Sigmoid colon (tissue), 4 donors: ENCODE measurements around the gene KRTAP9-2.

Experiments
- EP300 ChIP-seq, 4 donors: sonication (generic); formaldehyde crosslinking; IDR thresholded peaks; one replicate each; pipeline ENCODE4 v1.6.1; 2017; ENCODE audit warnings: antibody characterized with exemption in 4 of 4
- POLR2A ChIP-seq, 2 donors: fragments of 450-650 bp; IDR thresholded peaks; one replicate each; pipeline ENCODE4 v1.6.1; 2016; ENCODE audit warnings: antibody characterized with exemption in 2 of 2, mild to moderate bottlenecking in 2 of 2, moderate library complexity in 2 of 2
- TF ChIP-seq, protein P1 (sequence below), 4 experiments: fragments of 450-650 bp in 3 of 4; fragments of 200-600 bp in 1 of 4; IDR thresholded peaks; one replicate each; pipeline ENCODE4 v1.5.1; 2016 to 2019; ENCODE audit warnings: antibody characterized with exemption in 4 of 4, mild to moderate bottlenecking in 3 of 4, moderate library complexity in 2 of 4

DNA sequence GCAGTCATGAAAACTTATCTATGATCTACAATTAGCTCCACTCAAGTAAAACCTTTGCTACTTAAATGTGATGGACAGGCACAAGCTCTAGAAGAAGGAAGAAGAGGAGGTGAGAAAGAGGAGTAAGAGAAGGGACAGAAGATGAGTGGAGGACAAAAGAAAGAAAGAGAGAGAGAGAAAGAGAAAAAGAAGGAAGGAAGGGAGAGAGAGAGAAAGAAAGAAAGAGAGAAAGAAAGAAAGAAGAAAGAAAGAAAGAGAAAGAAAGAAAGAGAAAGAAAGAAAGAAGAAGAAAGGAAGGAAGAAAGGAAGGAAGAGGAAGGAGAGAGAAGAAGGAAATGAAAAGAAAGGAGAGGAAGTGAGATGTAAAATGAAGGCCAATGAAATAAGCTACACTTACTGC is 3.6 kb downstream of the KRTAP9-2 start:
- TF ChIP-seq, protein P1, sequence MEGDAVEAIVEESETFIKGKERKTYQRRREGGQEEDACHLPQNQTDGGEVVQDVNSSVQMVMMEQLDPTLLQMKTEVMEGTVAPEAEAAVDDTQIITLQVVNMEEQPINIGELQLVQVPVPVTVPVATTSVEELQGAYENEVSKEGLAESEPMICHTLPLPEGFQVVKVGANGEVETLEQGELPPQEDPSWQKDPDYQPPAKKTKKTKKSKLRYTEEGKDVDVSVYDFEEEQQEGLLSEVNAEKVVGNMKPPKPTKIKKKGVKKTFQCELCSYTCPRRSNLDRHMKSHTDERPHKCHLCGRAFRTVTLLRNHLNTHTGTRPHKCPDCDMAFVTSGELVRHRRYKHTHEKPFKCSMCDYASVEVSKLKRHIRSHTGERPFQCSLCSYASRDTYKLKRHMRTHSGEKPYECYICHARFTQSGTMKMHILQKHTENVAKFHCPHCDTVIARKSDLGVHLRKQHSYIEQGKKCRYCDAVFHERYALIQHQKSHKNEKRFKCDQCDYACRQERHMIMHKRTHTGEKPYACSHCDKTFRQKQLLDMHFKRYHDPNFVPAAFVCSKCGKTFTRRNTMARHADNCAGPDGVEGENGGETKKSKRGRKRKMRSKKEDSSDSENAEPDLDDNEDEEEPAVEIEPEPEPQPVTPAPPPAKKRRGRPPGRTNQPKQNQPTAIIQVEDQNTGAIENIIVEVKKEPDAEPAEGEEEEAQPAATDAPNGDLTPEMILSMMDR (IDR thresholded peaks at IDR 0.05), result no peak
- TF ChIP-seq EP300 (IDR thresholded peaks at IDR 0.05) (no peak), POLR2A (IDR thresholded peaks at IDR 0.05) (no peak)
